Prostate gland (tissue), 2 donors: Measurements from ENCODE around the gene GPATCH2L.

ENCODE experiments used
- POLR2A ChIP-seq: fragments of 450-650 bp; IDR thresholded peaks from one replicate; pipeline ENCODE4 v1.6.1; 2016; ENCODE audit warnings: antibody characterized with exemption, mild to moderate bottlenecking
- POLR2AphosphoS5 ChIP-seq: sonication (generic); formaldehyde crosslinking; IDR thresholded peaks from one replicate; pipeline ENCODE4 v1.6.1; 2017; ENCODE audit warnings: antibody characterized with exemption
- TF ChIP-seq, protein P1 (sequence below), 4 experiments: fragments of 200-600 bp in 2 of 4; fragments of 450-650 bp in 2 of 4; sonication (generic) in 2 of 4; IDR thresholded peaks; 1 replicate in 3 of 4; 2 replicates in 1 of 4; pipeline ENCODE4 v1.5.1; 2016 to 2019; ENCODE audit warnings: antibody characterized with exemption in 4 of 4, mild to moderate bottlenecking in 2 of 4, moderate library complexity in 2 of 4

DNA sequence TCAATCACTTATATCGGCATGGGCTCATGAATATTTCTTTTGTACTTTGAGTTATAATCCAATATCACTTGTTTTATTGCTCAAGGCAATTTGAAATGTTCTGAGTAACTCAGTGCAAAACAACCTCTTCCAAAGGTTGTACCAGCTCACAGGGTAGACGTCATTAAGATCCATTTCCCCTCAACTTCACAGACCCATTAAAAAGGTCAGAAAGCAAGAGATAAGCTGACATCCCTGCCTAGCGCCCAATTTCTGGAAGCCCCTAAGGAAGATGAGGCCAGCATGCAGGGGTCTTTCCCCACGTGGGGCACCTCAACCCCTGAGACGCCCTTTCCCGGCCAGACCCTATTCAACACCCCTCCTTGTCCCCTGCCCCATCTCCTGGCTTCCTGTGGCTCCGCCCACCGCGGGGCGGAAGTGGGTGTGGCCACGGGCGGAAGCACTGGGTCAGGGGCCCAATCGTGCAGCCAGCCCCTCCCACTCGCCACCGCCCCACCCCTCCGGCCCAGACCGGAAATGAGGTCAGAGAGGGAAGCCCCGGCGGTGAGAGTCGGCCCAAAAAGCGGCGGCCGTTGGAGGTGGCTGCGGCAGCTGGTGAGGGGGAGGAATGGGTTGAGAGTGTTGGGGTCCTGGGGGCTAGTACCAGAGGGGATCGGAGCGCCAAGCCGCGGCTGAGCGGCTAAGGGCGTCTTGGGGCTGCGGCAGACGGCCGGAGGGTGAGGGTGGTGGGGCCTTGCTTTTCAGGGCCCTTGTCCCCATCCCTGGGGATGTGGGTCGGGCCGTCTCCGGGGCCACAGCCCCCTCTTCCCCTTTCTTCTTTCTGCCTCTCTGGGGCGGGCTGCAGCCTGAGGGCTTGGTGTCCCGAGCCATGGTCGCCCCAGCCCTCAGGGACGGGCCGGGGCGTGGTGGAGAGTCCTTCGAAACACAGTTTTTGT, at the start of gene GPATCH2L:
- TF ChIP-seq, protein P1, sequence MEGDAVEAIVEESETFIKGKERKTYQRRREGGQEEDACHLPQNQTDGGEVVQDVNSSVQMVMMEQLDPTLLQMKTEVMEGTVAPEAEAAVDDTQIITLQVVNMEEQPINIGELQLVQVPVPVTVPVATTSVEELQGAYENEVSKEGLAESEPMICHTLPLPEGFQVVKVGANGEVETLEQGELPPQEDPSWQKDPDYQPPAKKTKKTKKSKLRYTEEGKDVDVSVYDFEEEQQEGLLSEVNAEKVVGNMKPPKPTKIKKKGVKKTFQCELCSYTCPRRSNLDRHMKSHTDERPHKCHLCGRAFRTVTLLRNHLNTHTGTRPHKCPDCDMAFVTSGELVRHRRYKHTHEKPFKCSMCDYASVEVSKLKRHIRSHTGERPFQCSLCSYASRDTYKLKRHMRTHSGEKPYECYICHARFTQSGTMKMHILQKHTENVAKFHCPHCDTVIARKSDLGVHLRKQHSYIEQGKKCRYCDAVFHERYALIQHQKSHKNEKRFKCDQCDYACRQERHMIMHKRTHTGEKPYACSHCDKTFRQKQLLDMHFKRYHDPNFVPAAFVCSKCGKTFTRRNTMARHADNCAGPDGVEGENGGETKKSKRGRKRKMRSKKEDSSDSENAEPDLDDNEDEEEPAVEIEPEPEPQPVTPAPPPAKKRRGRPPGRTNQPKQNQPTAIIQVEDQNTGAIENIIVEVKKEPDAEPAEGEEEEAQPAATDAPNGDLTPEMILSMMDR (IDR thresholded peaks at IDR 0.05): peak in 1 of 4 experiments; percentile 12
- TF ChIP-seq POLR2A (peak; percentile 66), POLR2AphosphoS5 (peak; percentile 94)
